ENCODE data around the gene WWC2. TPM values are rescaled to one million over a fixed set of nuclear protein-coding genes. Genes with fewer than 3 reads are reported as not detected.
A peak's percentile ranks its signal among the peaks of the same experiment; 100 is the strongest.

The WWC2 gene
- total RNA-seq (2014; rRNA removed; shearing (Covaris generic)) = 22.4 and 27.7 TPM in 2 replicates

GRCh38 chr4:183098723-183099536, at the start of gene WWC2:
TSS of gene WWC2 (plus strand) at chr4:183099257. CDS start at chr4:183099492, 235 bp downstream.
- DNase-seq (ENCODE audit: low spot score) = peak; percentile 77

GRCh38 chr4:183053681-183054080, 45.4 kb upstream of the WWC2 start:
- DNase-seq (ENCODE audit: low spot score) = no peak

GRCh38 chr4:183057255-183057654, 41.8 kb upstream of the WWC2 start:
- DNase-seq (ENCODE audit: low spot score) = no peak

- no peak for DNase-seq (ENCODE audit: low spot score)
These were observed 39.3 kb upstream of the WWC2 start for GRCh38 chr4:183059797-183060196.

- no peak for DNase-seq (ENCODE audit: low spot score)
These were observed 30.6 kb upstream of the WWC2 start for GRCh38 chr4:183068502-183068901.

- DNase-seq (ENCODE audit: low spot score) = no peak
These were observed 27.8 kb upstream of the WWC2 start for GRCh38 chr4:183071222-183071621.

GRCh38 chr4:183072176-183072575, 26.9 kb upstream of the WWC2 start:
- DNase-seq (ENCODE audit: low spot score) = no peak

GRCh38 chr4:183073838-183074145, 25.3 kb upstream of the WWC2 start:
- no peak for DNase-seq (ENCODE audit: low spot score)

- peak; percentile 57 for DNase-seq (ENCODE audit: low spot score)
These were observed 24.6 kb upstream of the WWC2 start for GRCh38 chr4:183074288-183074990.

GRCh38 chr4:183078634-183079033, 20.4 kb upstream of the WWC2 start:
- DNase-seq (ENCODE audit: low spot score) = no peak

GRCh38 chr4:183080372-183081115, 18.5 kb upstream of the WWC2 start:
- DNase-seq (ENCODE audit: low spot score) = no peak

- DNase-seq (ENCODE audit: low spot score) = no peak
These were observed 18.0 kb upstream of the WWC2 start for GRCh38 chr4:183081116-183081469.

- DNase-seq (ENCODE audit: low spot score) = no peak
These were observed 17.0 kb upstream of the WWC2 start for GRCh38 chr4:183082053-183082452.

- DNase-seq (ENCODE audit: low spot score) = no peak
These were observed 4.5 kb upstream of the WWC2 start for GRCh38 chr4:183094393-183095198.

- DNase-seq (ENCODE audit: low spot score) = no peak
These were observed 3.9 kb upstream of the WWC2 start for GRCh38 chr4:183095199-183095512.

GRCh38 chr4:183096276-183096965, 2.6 kb upstream of the WWC2 start:
- no peak for DNase-seq (ENCODE audit: low spot score)

- no peak for DNase-seq (ENCODE audit: low spot score)
These were observed 1.6 kb upstream of the WWC2 start for GRCh38 chr4:183097231-183098018.

- DNase-seq (ENCODE audit: low spot score) = no peak
These were observed 886 bp upstream of the WWC2 start for GRCh38 chr4:183098019-183098722.

GRCh38 chr4:183099537-183100297, 660 bp downstream of the WWC2 start:
- no peak for DNase-seq (ENCODE audit: low spot score)

All from A172 (cell line).